Activated T-cell treated with anti-CD3 and anti-CD28 coated beads, Interleukin-2, amount 50 U/mL, for 4 hours (primary cell): Measurements from ENCODE around the gene MS4A15. TPM values are rescaled to one million over a fixed set of nuclear protein-coding genes. Genes with fewer than 3 reads are reported as not detected.
"Not testable (repeated sequence)": the region's sequence is repeated elsewhere in the genome, so short reads cannot be mapped to it uniquely, and the experiment has no call there.

Experiments used
- ATAC-seq, 2 donors: fragments of 200-7000 bp; cut with Tn5 transposase; one replicate each; pipeline ENCODE4 v1.10.0; 2021
- DNase-seq: peaks from one replicate; pipeline ENCODE4 v3.0.0-alpha.2; 2020
- H3K27me3 Mint-ChIP-seq: one replicate; pipeline ENCODE4 v1.8.0; 2021; ENCODE audit warnings: low read depth, mixed read lengths
- H3K36me3 Mint-ChIP-seq: one replicate; pipeline ENCODE4 v1.8.0; 2022; ENCODE audit warnings: mixed read lengths; ENCODE audit not compliant: insufficient read depth
- H3K4me1 Mint-ChIP-seq: one replicate; pipeline ENCODE4 v1.8.0; 2021; ENCODE audit warnings: low read depth, mixed read lengths
- H3K4me3 Mint-ChIP-seq: one replicate; pipeline ENCODE4 v1.8.0; 2021; ENCODE audit warnings: mild to moderate bottlenecking, moderate library complexity, mixed read lengths
- H3K9me3 Mint-ChIP-seq: one replicate; pipeline ENCODE4 v1.8.0; 2021; ENCODE audit warnings: mixed read lengths
- total RNA-seq, 3 donors: library from RNA; stranded (reverse); gene quantifications; one replicate each; pipeline ENCODE4 v1.2.1, GENCODE V29; 2021

MS4A15 gene
- total RNA-seq, 3 donors from 2014 or later, result not detected

GRCh38 chr11:60818057-60818456 lies 61.4 kb downstream of the MS4A15 start:
- H3K36me3 Mint-ChIP-seq, result no peaks in the 10 kb centered on the region
- no peak overlapping the region for H3K4me3 Mint-ChIP-seq
- H3K27me3 Mint-ChIP-seq, result peaks cover 3% of the 10 kb centered on the region
- H3K4me1 Mint-ChIP-seq, result no peaks in the 10 kb centered on the region
- ATAC-seq, result no peak
- no peak for DNase-seq
- H3K9me3 Mint-ChIP-seq, result peaks cover 8% of the 10 kb centered on the region

GRCh38 chr11:60821827-60822599 lies 65.3 kb downstream of the MS4A15 start:
- Mint-ChIP-seq H3K36me3 (no peaks in the 10 kb centered on the region), H3K9me3 (no peaks in the 10 kb centered on the region), H3K4me3 (no peak overlapping the region), H3K4me1 (no peaks in the 10 kb centered on the region), H3K27me3 (no peaks in the 10 kb centered on the region)
- ATAC-seq, result no peak
- DNase-seq, result no peak

GRCh38 chr11:60823745-60824306 lies 67.2 kb downstream of the MS4A15 start:
- H3K4me3 Mint-ChIP-seq, H3K27me3 Mint-ChIP-seq, ATAC-seq, H3K4me1 Mint-ChIP-seq, H3K9me3 Mint-ChIP-seq, H3K36me3 Mint-ChIP-seq, DNase-seq: not testable (repeated sequence)

GRCh38 chr11:60825118-60825517 lies 68.5 kb downstream of the MS4A15 start:
- Mint-ChIP-seq H3K27me3 (peaks cover 3% of the 10 kb centered on the region), H3K4me3 (no peak overlapping the region), H3K36me3 (no peaks in the 10 kb centered on the region), H3K4me1 (no peaks in the 10 kb centered on the region), H3K9me3 (no peaks in the 10 kb centered on the region)
- DNase-seq (no peak), ATAC-seq (no peak)

- Mint-ChIP-seq H3K27me3 (peaks cover 3% of the 10 kb centered on the region), H3K4me3 (no peak overlapping the region), H3K4me1 (no peaks in the 10 kb centered on the region), H3K36me3 (no peaks in the 10 kb centered on the region), H3K9me3 (no peaks in the 10 kb centered on the region)
- no peak for ATAC-seq
- no peak for DNase-seq
These were observed 69.1 kb downstream of the MS4A15 start for GRCh38 chr11:60825790-60826189.

Other genes with a start within 250 kb of the MS4A15 start
- not detected for gene MS4A13, start 241.5 kb upstream of the MS4A15 start, total RNA-seq
- not detected for gene MS4A8, start 57.3 kb upstream of the MS4A15 start, total RNA-seq
- not detected for gene MS4A18, start 32.1 kb upstream of the MS4A15 start, total RNA-seq
- not detected for gene MS4A10, start 28.5 kb downstream of the MS4A15 start, total RNA-seq
- 100 to 1,000 TPM; 182 to 218 (median 190) TPM for gene CCDC86, start 85.2 kb downstream of the MS4A15 start, total RNA-seq
- gene PTGDR2, start 99.1 kb downstream of the MS4A15 start, total RNA-seq, result under 1 TPM; 0.23 to 0.45 (median 0.35) TPM
- gene ZP1, start 110.7 kb downstream of the MS4A15 start, total RNA-seq, result not detected
- gene PRPF19, start 149.7 kb downstream of the MS4A15 start, total RNA-seq, result 100 to 1,000 TPM; 297 to 335 (median 311) TPM
- gene TMEM109, start 157.3 kb downstream of the MS4A15 start, total RNA-seq, result 100 to 1,000 TPM; 184 to 216 (median 204) TPM
- 1 to 10 TPM in 2 of 3 donors, under 1 TPM in 1; 0.84 to 1.4 (median 1.4) TPM for gene TMEM132A, start 167.6 kb downstream of the MS4A15 start, total RNA-seq
- 1 to 10 TPM; 3.8 to 6.1 (median 5.5) TPM for gene SLC15A3, start 195.3 kb downstream of the MS4A15 start, total RNA-seq
- 100 to 1,000 TPM; 638 to 711 (median 642) TPM for gene CD6, start 214.8 kb downstream of the MS4A15 start, total RNA-seq